HepG2 (cell line): Measurements from ENCODE around the gene COL5A1. TPM values are rescaled to one million over a fixed set of nuclear protein-coding genes. Genes with fewer than 3 reads are reported as not detected.

Source experiments
- ATAC-seq: fragments of 200-7000 bp; cut with Tn5 transposase; 3 replicates; pipeline ENCODE4 v1.9.1; 2020; ENCODE audit warnings: mild to moderate bottlenecking, moderate library complexity
- BruUV-seq: library from RNA; stranded (reverse); fragments of 400-500 nt; replicated peaks from 2 replicates; lab custom pipeline; 2021; lab: Mats Ljungman, UMichigan
- CTCF ChIA-PET: fragments of 300-600 bp; formaldehyde crosslinking; extraction: SDS; loops from one replicate; lab custom pipeline; 2021; ENCODE audit warnings: low total read pairs, inconsistent platforms, low intra/inter-chr PET ratio; lab: Yijun Ruan, JAX
- POLR2A ChIA-PET: fragments of 350-600 bp; sonication (Branson Sonifier 250); formaldehyde crosslinking; loops from one replicate; lab custom pipeline; 2020; ENCODE audit warnings: antibody characterized with exemption, inconsistent platforms; lab: Yijun Ruan, JAX
- DNase-seq: peaks from one replicate; pipeline ENCODE4 v3.0.0-alpha.2; 2015; ENCODE audit warnings: low spot score
- FAIRE-seq: peaks from 3 replicates; lab custom pipeline; 2011; peaks lifted over from hg19 to GRCh38; lab: Jason Lieb, UNC
- H2AFZ ChIP-seq: one replicate; pipeline ENCODE4 v1.6.1; 2011; ENCODE audit warnings: low read length, inconsistent platforms
- H3K27ac ChIP-seq: fragments of 300-600 bp; 3 replicates; pipeline ENCODE4 v1.8.0; 2011; ENCODE audit warnings: mixed run types, mild to moderate bottlenecking, mixed read lengths, low read length, inconsistent platforms; ENCODE audit not compliant: insufficient read depth; ENCODE audit errors: extremely low read length
- H3K27me3 ChIP-seq, 2 experiments: fragments of 200-600 bp in 1 of 2; 2 replicates in 1 of 2; 3 replicates in 1 of 2; pipeline versions ENCODE4 v1.6.0 to v1.8.0; 2011; ENCODE audit warnings: low read length in 2 of 2, mild to moderate bottlenecking in 2 of 2, moderate library complexity in 2 of 2, inconsistent platforms in 1 of 2; ENCODE audit not compliant: insufficient read depth in 2 of 2, control insufficient read depth in 1 of 2
- H3K36me3 ChIP-seq, 2 experiments: fragments of 200-600 bp in 1 of 2; replicated peaks in 1 of 2; 2 replicates in 1 of 2; 3 replicates in 1 of 2; pipeline versions ENCODE4 v1.5.1 to v1.8.0; 2011; ENCODE audit warnings: low read length in 2 of 2, inconsistent platforms in 1 of 2; ENCODE audit not compliant: insufficient read depth in 2 of 2, control insufficient read depth in 1 of 2
- H3K4me1 ChIP-seq: 2 replicates; pipeline ENCODE4 v1.5.1; 2012; ENCODE audit warnings: low read length, inconsistent platforms; ENCODE audit not compliant: insufficient read depth
- H3K4me2 ChIP-seq: 2 replicates; pipeline ENCODE4 v1.6.0; 2011; ENCODE audit warnings: low read depth, low read length, inconsistent platforms
- H3K4me3 ChIP-seq, 3 experiments: fragments of 200-600 bp in 1 of 3; sonication (generic), shearing (Covaris generic) in 1 of 3; replicated peaks in 1 of 3; 2 replicates each; pipeline ENCODE4 v1.5.1; 2011 to 2016; ENCODE audit warnings: low read length in 3 of 3, inconsistent platforms in 2 of 3, low read depth in 2 of 3, mild to moderate bottlenecking in 2 of 3, control low read depth in 1 of 3, mixed read lengths in 1 of 3; ENCODE audit not compliant: insufficient read depth in 1 of 3
- H3K79me2 ChIP-seq: one replicate; pipeline ENCODE4 v1.6.1; 2011; ENCODE audit warnings: low read length, inconsistent platforms; ENCODE audit not compliant: insufficient read depth
- H3K9ac ChIP-seq: 2 replicates; pipeline ENCODE4 v1.6.0; 2011; ENCODE audit warnings: mild to moderate bottlenecking, low read depth, low read length, inconsistent platforms; ENCODE audit not compliant: insufficient read depth
- H3K9me3 ChIP-seq: 2 replicates; pipeline ENCODE4 v1.5.1; 2012; ENCODE audit warnings: mild to moderate bottlenecking, low read length
- H4K20me1 ChIP-seq: 2 replicates; pipeline ENCODE4 v1.6.0; 2011; ENCODE audit warnings: inconsistent platforms, mild to moderate bottlenecking, low read length, moderate library complexity; ENCODE audit not compliant: insufficient read depth
- ARNT ChIP-seq: fragments of 450-650 bp; IDR thresholded peaks from 2 replicates; pipeline ENCODE4 v1.6.1; 2017
- GZF1 ChIP-seq: sonication (generic); formaldehyde crosslinking; IDR thresholded peaks from 2 replicates; pipeline ENCODE4 v1.5.1; 2020; ENCODE audit warnings: mild to moderate bottlenecking, missing genetic modification reagents
- MIER2 ChIP-seq: IDR thresholded peaks from 2 replicates; pipeline ENCODE4 v1.6.1; 2016; ENCODE audit warnings: missing biosample characterization, missing genetic modification reagents
- NR2F6 ChIP-seq, 2 experiments: IDR thresholded peaks; 2 replicates each; pipeline ENCODE4 v1.6.1; 2016; ENCODE audit warnings: antibody characterized with exemption in 1 of 2, mild to moderate bottlenecking in 1 of 2
- PHF21A ChIP-seq: sonication (generic); formaldehyde crosslinking; IDR thresholded peaks from 2 replicates; pipeline ENCODE4 v1.5.0; 2020; ENCODE audit warnings: mild to moderate bottlenecking, missing genetic modification reagents
- SALL1 ChIP-seq: sonication (generic); formaldehyde crosslinking; IDR thresholded peaks from 2 replicates; pipeline ENCODE4 v1.8.0; 2022; ENCODE audit warnings: mild to moderate bottlenecking, missing genetic modification reagents
- TGIF2 ChIP-seq: IDR thresholded peaks from 2 replicates; pipeline ENCODE4 v1.6.1; 2016; ENCODE audit warnings: control low read depth, missing compliant biosample characterization
- ZFP62 ChIP-seq: sonication (generic); formaldehyde crosslinking; IDR thresholded peaks from 2 replicates; pipeline ENCODE4 v1.4.0; 2020; ENCODE audit warnings: missing genetic modification reagents
- ZNF12 ChIP-seq: sonication (generic); formaldehyde crosslinking; IDR thresholded peaks from 2 replicates; pipeline ENCODE4 v1.5.0; 2020; ENCODE audit warnings: missing genetic modification reagents
- ZNF256 ChIP-seq: sonication (generic); formaldehyde crosslinking; conservative IDR thresholded peaks from 2 replicates; pipeline ENCODE4 v1.4.0; 2020; ENCODE audit warnings: missing genetic modification reagents
- ZNF614 ChIP-seq: IDR thresholded peaks from 2 replicates; pipeline ENCODE4 v1.6.1; 2018; ENCODE audit warnings: missing biosample characterization, missing genetic modification reagents, inconsistent platforms, borderline replicate concordance
- ZNF816 ChIP-seq: sonication (generic); formaldehyde crosslinking; IDR thresholded peaks from 2 replicates; pipeline ENCODE4 v1.8.0; 2022; ENCODE audit warnings: missing genetic modification reagents, mild to moderate bottlenecking, borderline replicate concordance
- WGBS: methylation state at CpG from one replicate; pipeline ENCODE4 v1.1.6; 2017; ENCODE audit warnings: low lambda C conversion rate; 5-methylcytosine and 5-hydroxymethylcytosine counted together
- in situ Hi-C: cut with HindIII; loops from 2 replicates; pipeline ENCODE4 v1.10.0; 2017; ENCODE audit warnings: low pct_unique_long_range_greater_than_20kb; ENCODE audit not compliant: extremely low pct_ligation_motif_present
- intact Hi-C: fragments of 100-400 bp; cut with micrococcal nuclease; formaldehyde crosslinking; loops from one replicate; pipeline ENCODE4 v1.10.0; 2022; ENCODE audit not compliant: unreplicated experiment
- polyA plus RNA-seq, 8 experiments: library from polyadenylated mRNA; depleted of rRNA in 3 of 8; stranded (reverse) in 7 of 8; unstranded in 1 of 8; fragments of >200 nt; fragmentation: Illumina TruSeq in 4 of 8; extraction: Trizol in 4 of 8; gene quantifications; 2 replicates each; pipeline versions ENCODE4 v1.2.1 to v1.2.3, GENCODE V29; 2011 to 2016; ENCODE audit warnings: low read depth in 4 of 8, missing spikeins in 1 of 8, mixed read lengths in 1 of 8; ENCODE audit not compliant: insufficient read depth in 1 of 8
- total RNA-seq, 5 experiments: library from RNA; depleted of rRNA; stranded (reverse); fragments of >200 nt; fragmentation: Illumina TruSeq; extraction: Trizol; gene quantifications; 2 replicates each; pipeline ENCODE4 v1.2.3, GENCODE V29; 2016; ENCODE audit warnings: low read depth in 1 of 5
- TF ChIP-seq, protein P1 (sequence below): sonication (generic); formaldehyde crosslinking; IDR thresholded peaks from 2 replicates; pipeline ENCODE4 v1.8.1; 2023; ENCODE audit warnings: mild to moderate bottlenecking, missing genetic modification reagents

COL5A1 gene
- total and polyA plus RNA-seq, 2 of the 13 experiments (the other 11 are each of a cell fraction or from before 2014, with no cell fraction given) = not detected

DNA sequence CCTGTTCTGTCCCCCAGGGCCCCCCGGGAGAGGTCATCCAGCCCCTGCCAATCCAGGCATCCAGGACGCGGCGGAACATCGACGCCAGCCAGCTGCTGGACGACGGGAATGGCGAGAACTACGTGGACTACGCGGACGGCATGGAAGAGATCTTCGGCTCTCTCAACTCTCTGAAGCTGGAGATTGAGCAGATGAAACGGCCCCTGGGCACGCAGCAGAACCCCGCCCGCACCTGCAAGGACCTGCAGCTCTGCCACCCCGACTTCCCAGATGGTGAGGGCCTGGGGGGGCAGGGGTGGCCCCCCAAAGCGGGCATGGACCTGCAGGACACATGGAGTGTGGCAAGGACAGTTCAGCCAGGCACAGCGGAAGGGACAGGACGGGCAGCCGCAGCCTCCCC lies 183.0 kb downstream of the COL5A1 start (continued):
- TF ChIP-seq ZNF12 (CRISPR knock-in tag) = no peak
- no peak for TF ChIP-seq ARNT

DNA sequence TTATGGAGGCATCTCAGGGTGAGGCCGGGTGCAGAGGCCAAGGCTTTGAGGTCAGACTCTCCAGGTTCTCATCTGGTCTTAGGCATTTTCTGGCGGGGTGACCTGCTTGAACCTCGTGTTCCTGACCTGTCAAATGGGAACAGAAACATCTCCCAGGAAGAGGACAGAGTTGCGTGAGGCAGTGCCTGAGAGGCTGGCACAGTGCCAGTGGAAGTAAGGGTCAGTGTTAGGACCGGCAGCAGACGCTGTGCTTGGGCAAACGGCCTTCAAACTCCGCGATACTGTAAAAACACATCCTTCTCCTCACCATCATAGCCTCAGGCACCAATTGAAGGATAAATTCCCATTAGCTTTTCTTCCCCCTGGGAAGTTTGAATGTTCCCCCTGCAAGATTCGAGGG lies 183.4 kb downstream of the COL5A1 start:
- ATAC-seq = no peak
- ChIA-PET POLR2A (no interaction called here), CTCF (no interaction called here)
- Histone ChIP-seq H4K20me1 (peaks cover 5% of the 10 kb centered on the region; the same call in 1 of the 2 replicates), H3K36me3 (no peaks in the 10 kb centered on the region), H3K9me3 (no peaks in the 10 kb centered on the region), H2AFZ (no peak overlapping the region), H3K79me2 (no peaks in the 10 kb centered on the region), H3K27ac (no peak overlapping the region), H3K27me3 (peaks cover 20 to 62% of the 10 kb centered on the region in 2 experiments), H3K4me2 (no peak overlapping the region), H3K4me3 (no peak overlapping the region), H3K4me1 (no peaks in the 10 kb centered on the region), H3K9ac (no peak overlapping the region)
- intact Hi-C loops (no loop called here), in situ Hi-C loops (no loop called here)
- TF ChIP-seq, protein P1, sequence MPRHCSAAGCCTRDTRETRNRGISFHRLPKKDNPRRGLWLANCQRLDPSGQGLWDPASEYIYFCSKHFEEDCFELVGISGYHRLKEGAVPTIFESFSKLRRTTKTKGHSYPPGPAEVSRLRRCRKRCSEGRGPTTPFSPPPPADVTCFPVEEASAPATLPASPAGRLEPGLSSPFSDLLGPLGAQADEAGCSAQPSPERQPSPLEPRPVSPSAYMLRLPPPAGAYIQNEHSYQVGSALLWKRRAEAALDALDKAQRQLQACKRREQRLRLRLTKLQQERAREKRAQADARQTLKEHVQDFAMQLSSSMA (CRISPR knock-in tag) = no peak
- TF ChIP-seq GZF1 (CRISPR knock-in tag) (no peak), NR2F6 (IDR thresholded peaks at IDR 0.05) (no peak), NR2F6 (CRISPR knock-in tag; IDR thresholded peaks at IDR 0.05) (no peak), ZNF816 (no peak), ZFP62 (CRISPR knock-in tag) (no peak), SALL1 (CRISPR knock-in tag) (no peak), TGIF2 (no peak), MIER2 (CRISPR knock-in tag) (no peak), ZNF256 (CRISPR knock-in tag) (no peak), ZNF614 (CRISPR knock-in tag) (no peak), PHF21A (CRISPR knock-in tag) (no peak)
- no peak for DNase-seq
- 3% methylated on average over 8 of the region's 10 CpGs for WGBS
- no TSS peak for BruUV-seq
- no peak for FAIRE-seq
